AG09319 (cell line): ENCODE results near the gene CIAO3.
"Not testable (repeated sequence)": the region's sequence is repeated elsewhere in the genome, so short reads cannot be mapped to it uniquely, and the experiment has no call there.

Experiments used
- DNase-seq: peaks from one replicate; pipeline ENCODE4 v3.0.0-alpha.2; 2010; ENCODE audit warnings: low read depth; ENCODE audit errors: extremely low read depth
- TF ChIP-seq, protein P1 (sequence below): IDR thresholded peaks from 2 replicates; pipeline ENCODE4 v1.5.1; 2011; ENCODE audit warnings: low read depth, mild to moderate bottlenecking, inconsistent platforms, low read length, moderate library complexity

The CIAO3 gene

DNA sequence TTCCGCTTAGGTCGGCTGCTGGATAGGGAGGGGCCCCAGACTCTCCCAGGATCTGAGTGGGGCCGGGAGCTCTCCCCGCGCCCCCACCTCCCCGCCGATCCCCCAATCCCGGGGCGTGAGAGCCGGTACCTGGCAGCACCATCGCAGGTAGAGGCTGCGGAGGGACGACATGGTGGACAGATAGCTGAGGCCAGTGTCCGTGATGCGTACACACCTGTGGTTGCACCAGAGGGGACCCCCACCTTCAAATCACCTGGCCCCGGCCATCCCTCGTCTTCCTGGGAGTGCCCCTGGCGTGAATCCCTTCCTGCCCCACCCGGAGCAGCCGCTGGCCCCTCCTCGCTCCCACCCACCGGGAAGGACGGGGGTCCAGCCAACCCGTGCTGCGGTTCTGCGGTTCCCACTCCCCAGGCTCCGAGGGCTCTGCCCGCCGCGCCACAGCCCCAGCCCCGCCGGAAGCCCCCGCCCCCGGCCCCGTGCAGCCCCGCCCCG, 45.9 kb downstream of the CIAO3 start:
- TF ChIP-seq, protein P1, sequence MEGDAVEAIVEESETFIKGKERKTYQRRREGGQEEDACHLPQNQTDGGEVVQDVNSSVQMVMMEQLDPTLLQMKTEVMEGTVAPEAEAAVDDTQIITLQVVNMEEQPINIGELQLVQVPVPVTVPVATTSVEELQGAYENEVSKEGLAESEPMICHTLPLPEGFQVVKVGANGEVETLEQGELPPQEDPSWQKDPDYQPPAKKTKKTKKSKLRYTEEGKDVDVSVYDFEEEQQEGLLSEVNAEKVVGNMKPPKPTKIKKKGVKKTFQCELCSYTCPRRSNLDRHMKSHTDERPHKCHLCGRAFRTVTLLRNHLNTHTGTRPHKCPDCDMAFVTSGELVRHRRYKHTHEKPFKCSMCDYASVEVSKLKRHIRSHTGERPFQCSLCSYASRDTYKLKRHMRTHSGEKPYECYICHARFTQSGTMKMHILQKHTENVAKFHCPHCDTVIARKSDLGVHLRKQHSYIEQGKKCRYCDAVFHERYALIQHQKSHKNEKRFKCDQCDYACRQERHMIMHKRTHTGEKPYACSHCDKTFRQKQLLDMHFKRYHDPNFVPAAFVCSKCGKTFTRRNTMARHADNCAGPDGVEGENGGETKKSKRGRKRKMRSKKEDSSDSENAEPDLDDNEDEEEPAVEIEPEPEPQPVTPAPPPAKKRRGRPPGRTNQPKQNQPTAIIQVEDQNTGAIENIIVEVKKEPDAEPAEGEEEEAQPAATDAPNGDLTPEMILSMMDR = no peak
- DNase-seq = no peak

DNA sequence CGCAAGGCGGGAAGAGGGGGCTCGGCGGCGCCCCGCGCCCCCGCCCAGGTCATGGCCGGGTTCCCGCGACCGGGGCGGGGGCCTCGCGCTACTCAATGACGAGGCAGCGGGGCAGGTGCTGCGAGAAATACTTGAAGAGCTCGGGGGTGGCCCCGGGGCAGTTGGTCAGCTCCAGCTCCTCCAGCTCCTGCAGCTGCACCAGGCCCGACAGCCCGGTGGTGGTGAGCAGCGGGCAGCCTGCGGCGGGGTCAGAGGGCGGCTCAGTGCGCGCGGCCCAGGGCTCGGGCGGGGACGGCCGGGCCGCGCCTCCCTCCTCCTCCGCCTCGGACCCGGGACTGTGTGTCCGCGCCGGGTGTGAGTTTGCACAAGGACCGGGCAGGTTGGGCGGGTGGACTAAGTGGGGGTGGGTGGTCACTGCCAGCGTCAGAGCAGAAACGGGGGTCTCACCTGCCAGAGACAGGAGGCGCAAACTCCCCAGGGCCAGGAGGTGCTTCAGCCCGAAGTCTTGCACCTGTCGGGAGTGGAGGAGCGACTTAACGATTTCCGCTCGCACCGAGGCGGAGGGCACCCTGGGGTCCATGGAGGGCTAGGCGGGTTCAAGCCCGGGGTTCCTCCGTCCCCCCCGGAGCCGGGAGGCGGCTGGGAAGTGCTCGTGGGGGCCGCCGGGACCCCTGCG, 46.5 kb downstream of the CIAO3 start:
- DNase-seq = no peak
- TF ChIP-seq, protein P1 = no peak

DNA sequence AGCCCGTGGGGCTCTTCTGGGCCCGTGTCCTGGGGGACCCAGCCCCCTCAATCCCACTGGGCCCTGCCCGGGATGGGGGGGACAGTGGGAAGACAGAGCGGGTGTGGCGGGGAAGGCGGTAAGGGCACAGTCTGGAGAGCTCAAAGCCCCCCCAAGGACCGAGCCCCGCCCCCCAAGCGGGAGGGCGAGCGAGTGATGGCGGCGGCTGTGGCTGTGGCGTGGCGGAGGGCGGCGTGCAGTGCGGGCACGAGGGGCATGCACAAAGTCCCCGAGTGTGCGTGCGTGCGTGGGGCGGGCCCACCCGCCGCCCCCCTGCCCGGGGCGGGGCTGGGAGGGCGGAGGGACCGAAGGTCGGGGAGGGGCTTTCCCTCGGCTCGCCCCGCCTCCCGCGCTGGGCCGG, 47.0 kb downstream of the CIAO3 start:
- DNase-seq = no peak
- TF ChIP-seq, protein P1 = no peak

DNA sequence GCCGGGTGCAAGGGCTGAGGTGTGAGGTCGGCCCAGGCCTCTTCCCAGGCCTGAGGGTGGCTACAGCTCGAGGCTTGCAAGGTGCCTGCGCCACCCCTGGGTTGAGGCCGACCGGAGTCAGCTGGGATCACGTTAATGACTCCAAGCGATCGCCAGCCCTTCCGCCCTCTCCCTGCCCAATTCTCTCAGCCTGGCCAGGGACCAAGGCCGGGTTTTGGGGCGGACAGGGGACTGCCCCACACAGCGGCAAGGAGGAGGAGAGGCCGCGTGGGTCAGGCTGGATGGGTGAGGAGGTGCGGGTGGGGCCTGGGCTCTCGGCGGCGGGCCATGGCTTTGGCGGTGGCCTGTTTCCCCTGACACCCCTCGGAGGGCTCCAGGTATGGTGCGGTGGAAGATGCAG, 47.4 kb downstream of the CIAO3 start:
- no peak for DNase-seq
- TF ChIP-seq, protein P1 = no peak

DNA sequence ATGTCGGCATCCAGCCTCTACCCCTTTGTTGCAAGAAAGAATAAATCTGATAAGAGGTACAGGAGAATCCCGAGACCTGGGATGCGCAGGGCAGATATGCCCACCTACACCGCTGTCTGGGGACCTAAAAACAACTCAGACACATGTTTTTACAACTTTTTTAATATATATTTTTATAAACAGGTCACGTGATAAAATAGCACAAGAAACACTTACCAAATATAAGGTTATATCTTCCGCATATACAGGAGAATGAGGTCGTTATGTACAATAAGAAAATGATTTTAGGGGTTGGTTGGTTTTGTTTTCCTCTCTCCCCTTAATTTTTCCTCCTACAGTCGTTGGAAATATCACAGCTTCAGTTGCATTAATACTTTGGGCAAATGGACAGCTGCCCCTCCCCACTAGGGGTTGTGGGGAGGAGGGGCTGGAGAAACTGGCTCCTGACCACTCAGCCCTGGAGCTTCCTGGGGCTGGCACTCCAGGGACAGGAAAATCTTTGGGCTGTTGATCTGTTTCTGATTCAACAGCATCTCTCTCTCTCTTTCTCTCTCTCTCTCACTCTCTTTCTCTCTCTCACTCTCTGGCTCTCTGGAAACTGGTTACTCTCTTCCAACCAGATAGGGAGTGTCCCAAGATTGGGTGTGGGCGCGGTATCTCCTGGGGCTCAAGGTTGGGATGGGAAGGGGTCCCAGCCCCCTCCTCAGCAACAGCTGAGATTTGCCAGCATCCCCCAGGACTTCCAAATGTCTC, 48.3 kb downstream of the CIAO3 start:
- TF ChIP-seq, protein P1 = no peak
- no peak for DNase-seq

DNA sequence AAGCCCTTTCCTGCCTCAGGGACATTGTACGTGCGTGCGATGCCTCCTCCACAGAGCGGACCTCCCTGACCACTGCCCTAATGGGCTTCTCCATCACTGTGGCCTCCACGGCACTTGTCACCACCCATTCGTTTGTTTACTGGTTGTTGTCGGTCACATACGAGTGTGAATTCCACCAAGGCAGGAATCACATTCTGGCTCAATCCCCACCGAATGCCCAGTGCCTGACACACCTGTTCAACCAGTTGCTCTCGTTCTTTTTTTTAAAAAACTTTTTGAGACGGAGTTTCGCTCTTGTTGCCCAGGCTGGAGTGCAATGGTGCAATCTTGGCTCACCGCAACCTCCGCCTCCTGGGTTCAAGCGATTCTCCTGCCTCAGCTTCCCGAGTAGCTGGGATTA, 49.6 kb downstream of the CIAO3 start:
- not testable (repeated sequence) for DNase-seq

DNA sequence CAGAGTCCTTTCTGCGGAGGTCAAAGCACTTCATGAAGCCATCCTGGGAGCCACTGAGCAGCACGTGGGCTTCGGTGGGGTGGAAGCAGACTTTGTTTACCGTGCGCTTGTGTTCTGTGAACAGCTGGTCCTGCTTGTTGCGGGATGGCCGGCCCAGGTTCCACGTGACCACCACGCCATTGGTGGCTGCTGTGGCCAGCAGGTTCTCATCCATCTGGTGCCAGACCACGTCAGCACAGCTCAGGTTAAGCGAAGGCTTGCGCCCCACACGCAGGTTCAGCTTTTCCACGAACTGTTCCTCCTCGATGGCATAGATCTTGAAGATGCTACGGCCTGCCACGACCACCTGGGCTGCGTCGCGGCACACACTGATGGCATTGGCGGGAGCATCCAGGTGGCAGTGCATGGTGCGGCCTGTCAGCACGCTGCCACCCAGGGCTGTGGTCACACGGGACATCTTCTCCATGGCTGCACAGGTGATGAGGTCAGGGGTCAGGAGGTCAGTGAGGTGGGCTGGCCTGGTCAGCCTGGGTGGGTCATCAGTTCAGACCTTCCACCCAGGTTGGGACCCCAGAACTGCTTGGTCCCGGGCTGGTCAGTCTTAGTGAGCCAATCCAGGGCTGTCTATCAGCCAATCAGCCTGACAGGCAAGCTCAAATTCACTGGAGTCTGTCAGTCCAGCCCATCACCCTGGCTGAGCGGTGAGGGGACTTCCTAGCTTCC, 51.5 kb downstream of the CIAO3 start:
- no peak for DNase-seq
- TF ChIP-seq, protein P1 = no peak
